Measurements from ENCODE around the gene RXRA.

RXRA gene

DNA sequence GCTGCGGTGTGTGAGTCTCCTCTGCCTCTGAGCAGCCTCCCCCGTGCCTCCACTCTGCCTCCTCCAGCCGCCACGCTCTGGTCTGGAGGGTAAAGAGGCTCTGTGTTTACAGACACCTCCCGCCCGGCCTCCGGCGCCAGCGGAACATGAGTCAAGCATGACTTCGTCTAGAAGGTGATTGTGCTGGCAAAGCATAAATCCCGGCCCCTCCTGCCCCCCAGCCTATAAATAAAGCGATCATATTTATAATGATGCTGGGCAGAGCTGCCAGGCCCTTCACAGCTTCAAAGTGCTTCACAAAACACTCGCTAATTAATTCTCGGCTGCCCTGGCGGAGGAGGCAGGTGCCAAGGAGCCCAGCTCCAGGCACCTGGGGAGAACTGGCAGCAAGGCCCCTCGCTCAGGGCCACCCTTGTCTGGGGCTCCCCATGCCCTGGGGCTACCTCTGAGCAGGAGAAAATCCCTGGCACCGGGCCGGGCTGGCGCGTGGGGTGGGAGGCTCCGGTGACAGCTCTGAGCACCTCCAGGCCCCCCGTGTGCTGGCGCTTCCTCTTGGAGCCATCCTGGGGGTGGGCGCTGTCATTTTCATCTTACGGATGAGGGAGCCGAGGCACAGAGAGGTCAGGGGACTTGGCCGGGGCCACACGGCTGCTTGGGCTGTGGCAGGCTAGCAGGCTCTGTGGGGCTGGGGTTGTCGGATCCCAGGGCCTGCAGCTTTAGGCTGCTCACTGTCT lies 87.8 kb downstream of the RXRA start (continued):
- TF ChIP-seq, protein P1, sequence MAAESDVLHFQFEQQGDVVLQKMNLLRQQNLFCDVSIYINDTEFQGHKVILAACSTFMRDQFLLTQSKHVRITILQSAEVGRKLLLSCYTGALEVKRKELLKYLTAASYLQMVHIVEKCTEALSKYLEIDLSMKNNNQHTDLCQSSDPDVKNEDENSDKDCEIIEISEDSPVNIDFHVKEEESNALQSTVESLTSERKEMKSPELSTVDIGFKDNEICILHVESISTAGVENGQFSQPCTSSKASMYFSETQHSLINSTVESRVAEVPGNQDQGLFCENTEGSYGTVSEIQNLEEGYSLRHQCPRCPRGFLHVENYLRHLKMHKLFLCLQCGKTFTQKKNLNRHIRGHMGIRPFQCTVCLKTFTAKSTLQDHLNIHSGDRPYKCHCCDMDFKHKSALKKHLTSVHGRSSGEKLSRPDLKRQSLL (tag by site-specific recombination; IDR thresholded peaks at IDR 0.05) = peak; percentile 37; the same call in 1 of the 2 replicates
- TF ChIP-seq ZBTB20 (tag by site-specific recombination; IDR thresholded peaks at IDR 0.05) = peak; percentile 55
- TF ChIP-seq, protein P2, sequence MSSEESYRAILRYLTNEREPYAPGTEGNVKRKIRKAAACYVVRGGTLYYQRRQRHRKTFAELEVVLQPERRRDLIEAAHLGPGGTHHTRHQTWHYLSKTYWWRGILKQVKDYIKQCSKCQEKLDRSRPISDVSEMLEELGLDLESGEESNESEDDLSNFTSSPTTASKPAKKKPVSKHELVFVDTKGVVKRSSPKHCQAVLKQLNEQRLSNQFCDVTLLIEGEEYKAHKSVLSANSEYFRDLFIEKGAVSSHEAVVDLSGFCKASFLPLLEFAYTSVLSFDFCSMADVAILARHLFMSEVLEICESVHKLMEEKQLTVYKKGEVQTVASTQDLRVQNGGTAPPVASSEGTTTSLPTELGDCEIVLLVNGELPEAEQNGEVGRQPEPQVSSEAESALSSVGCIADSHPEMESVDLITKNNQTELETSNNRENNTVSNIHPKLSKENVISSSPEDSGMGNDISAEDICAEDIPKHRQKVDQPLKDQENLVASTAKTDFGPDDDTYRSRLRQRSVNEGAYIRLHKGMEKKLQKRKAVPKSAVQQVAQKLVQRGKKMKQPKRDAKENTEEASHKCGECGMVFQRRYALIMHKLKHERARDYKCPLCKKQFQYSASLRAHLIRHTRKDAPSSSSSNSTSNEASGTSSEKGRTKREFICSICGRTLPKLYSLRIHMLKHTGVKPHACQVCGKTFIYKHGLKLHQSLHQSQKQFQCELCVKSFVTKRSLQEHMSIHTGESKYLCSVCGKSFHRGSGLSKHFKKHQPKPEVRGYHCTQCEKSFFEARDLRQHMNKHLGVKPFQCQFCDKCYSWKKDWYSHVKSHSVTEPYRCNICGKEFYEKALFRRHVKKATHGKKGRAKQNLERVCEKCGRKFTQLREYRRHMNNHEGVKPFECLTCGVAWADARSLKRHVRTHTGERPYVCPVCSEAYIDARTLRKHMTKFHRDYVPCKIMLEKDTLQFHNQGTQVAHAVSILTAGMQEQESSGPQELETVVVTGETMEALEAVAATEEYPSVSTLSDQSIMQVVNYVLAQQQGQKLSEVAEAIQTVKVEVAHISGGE (tag by site-specific recombination; conservative IDR thresholded peaks at IDR 0.05; ENCODE audit: low read depth) = no peak
- no peak for TF ChIP-seq ZNF48 (tag by site-specific recombination; IDR thresholded peaks at IDR 0.05)
- no peak for TF ChIP-seq ZNF302 (tag by site-specific recombination; IDR thresholded peaks at IDR 0.05; ENCODE audit: low read depth)
- TF ChIP-seq ZNF391 (tag by site-specific recombination; IDR thresholded peaks at IDR 0.05; ENCODE audit: borderline replicate concordance, low read depth) = no peak
- no peak for TF ChIP-seq HOXD13 (CRISPR knock-in tag; IDR thresholded peaks at IDR 0.05; ENCODE audit: borderline replicate concordance)
- TF ChIP-seq MZF1 (tag by site-specific recombination; IDR thresholded peaks at IDR 0.05; ENCODE audit: borderline replicate concordance) = no peak
- 0 out of 2 replicates have a peak, but pooled peaks have one; percentile 11 for TF ChIP-seq TRIM28 (IDR thresholded peaks at IDR 0.05; ENCODE audit: borderline replicate concordance, low read length)
- no peak for TF ChIP-seq ZFP41 (tag by site-specific recombination; IDR thresholded peaks at IDR 0.05; ENCODE audit: borderline replicate concordance)
- TF ChIP-seq, protein P3, sequence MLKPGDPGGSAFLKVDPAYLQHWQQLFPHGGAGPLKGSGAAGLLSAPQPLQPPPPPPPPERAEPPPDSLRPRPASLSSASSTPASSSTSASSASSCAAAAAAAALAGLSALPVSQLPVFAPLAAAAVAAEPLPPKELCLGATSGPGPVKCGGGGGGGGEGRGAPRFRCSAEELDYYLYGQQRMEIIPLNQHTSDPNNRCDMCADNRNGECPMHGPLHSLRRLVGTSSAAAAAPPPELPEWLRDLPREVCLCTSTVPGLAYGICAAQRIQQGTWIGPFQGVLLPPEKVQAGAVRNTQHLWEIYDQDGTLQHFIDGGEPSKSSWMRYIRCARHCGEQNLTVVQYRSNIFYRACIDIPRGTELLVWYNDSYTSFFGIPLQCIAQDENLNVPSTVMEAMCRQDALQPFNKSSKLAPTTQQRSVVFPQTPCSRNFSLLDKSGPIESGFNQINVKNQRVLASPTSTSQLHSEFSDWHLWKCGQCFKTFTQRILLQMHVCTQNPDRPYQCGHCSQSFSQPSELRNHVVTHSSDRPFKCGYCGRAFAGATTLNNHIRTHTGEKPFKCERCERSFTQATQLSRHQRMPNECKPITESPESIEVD (tag by site-specific recombination; IDR thresholded peaks at IDR 0.05) = no peak
- no peak for TF ChIP-seq ZNF133 (tag by site-specific recombination; IDR thresholded peaks at IDR 0.05)
- TF ChIP-seq ZNF157 (tag by site-specific recombination; IDR thresholded peaks at IDR 0.05) = no peak
- TF ChIP-seq ZNF416 (tag by site-specific recombination; IDR thresholded peaks at IDR 0.05) = no peak
- TF ChIP-seq ZNF530 (tag by site-specific recombination; IDR thresholded peaks at IDR 0.05; ENCODE audit: low read depth) = no peak
- TF ChIP-seq GLIS1 (tag by site-specific recombination; IDR thresholded peaks at IDR 0.05) = peak; percentile 21; the same call in 1 of the 2 replicates
- TF ChIP-seq ZNF600 (tag by site-specific recombination; IDR thresholded peaks at IDR 0.05) = peak; percentile 86

DNA sequence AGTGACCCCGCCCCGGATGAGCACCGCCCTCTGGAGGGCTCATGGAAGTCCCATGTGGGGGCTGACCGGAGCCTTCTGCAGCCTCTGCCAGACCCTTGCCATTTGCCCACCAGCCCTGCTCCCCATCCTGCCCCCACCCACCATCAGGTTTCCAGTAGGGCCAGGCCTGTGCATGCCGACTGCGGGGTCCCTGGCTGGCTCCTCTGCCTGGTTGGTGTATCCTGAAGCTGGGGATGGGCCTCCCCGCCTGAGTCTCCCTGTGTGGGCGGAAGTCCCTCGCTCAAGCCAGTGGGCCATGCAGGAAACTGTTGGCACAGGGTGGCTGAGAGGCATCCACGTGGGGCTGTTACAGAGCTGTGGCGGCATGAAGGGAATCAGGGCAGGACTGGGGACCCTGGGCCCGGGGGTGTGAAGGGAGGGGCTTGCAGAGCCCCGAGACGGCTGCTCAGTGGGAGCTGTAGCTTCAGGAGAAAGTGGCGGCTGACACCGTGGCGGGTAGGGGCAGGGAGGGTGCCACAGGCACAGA lies 88.7 kb downstream of the RXRA start:
- no peaks in the 10 kb centered on the region for H3K9me3 ChIP-seq (ENCODE audit: control insufficient read depth, insufficient read depth, low read depth, low read length)
- no peak overlapping the region for H3K27ac ChIP-seq (ENCODE audit: extremely low read depth, low read depth, low read length)
- peaks cover 0 to 32% of the 10 kb centered on the region in 2 experiments; a peak in 1 of 3 replicates for H3K36me3 ChIP-seq (ENCODE audit: control insufficient read depth in 2 of 2, insufficient read depth in 1 of 2, low read length in 2 of 2)
- ChIA-PET CTCF (no interaction called here), POLR2A (interaction anchor here (0.5 kb wide), 1 partner anchor 9 kb away, joined by 8 read pairs; no protein-coding TSS in a partner anchor)
- H3K4me3 ChIP-seq (ENCODE audit: low read depth, low read length) = no peak overlapping the region
- 0 out of 2 replicates have a peak, but pooled peaks cover 3% of the 10 kb centered on the region for H3K4me1 ChIP-seq (ENCODE audit: control insufficient read depth, insufficient read depth, low read length)
- TF ChIP-seq, protein P4, sequence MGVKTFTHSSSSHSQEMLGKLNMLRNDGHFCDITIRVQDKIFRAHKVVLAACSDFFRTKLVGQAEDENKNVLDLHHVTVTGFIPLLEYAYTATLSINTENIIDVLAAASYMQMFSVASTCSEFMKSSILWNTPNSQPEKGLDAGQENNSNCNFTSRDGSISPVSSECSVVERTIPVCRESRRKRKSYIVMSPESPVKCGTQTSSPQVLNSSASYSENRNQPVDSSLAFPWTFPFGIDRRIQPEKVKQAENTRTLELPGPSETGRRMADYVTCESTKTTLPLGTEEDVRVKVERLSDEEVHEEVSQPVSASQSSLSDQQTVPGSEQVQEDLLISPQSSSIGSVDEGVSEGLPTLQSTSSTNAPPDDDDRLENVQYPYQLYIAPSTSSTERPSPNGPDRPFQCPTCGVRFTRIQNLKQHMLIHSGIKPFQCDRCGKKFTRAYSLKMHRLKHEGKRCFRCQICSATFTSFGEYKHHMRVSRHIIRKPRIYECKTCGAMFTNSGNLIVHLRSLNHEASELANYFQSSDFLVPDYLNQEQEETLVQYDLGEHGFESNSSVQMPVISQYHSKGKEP (tag by site-specific recombination; IDR thresholded peaks at IDR 0.05) = no peak
- TF ChIP-seq ZNF521 (tag by site-specific recombination; IDR thresholded peaks at IDR 0.05) (no peak), ZFHX2 (tag by site-specific recombination; conservative IDR thresholded peaks at IDR 0.05) (no peak; the same call in 1 of the 2 replicates), ZSCAN23 (tag by site-specific recombination; IDR thresholded peaks at IDR 0.05) (no peak), OSR2 (tag by site-specific recombination; IDR thresholded peaks at IDR 0.05) (no peak), EGR2 (tag by site-specific recombination; IDR thresholded peaks at IDR 0.05; ENCODE audit: low read depth) (0 out of 2 replicates have a peak, but pooled peaks have one; percentile 9)
- TF ChIP-seq, protein P5, sequence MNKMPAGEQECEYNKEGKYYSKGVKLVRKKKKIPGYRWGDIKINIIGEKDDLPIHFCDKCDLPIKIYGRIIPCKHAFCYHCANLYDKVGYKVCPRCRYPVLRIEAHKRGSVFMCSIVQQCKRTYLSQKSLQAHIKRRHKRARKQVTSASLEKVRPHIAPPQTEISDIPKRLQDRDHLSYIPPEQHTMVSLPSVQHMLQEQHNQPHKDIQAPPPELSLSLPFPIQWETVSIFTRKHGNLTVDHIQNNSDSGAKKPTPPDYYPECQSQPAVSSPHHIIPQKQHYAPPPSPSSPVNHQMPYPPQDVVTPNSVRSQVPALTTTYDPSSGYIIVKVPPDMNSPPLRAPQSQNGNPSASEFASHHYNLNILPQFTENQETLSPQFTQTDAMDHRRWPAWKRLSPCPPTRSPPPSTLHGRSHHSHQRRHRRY (tag by site-specific recombination; IDR thresholded peaks at IDR 0.05) = no peak

Data from HEK293 (cell line).